WTC11 (cell line): ENCODE results near the gene UBE2E1.
"Not testable (repeated sequence)": the region's sequence is repeated elsewhere in the genome, so short reads cannot be mapped to it uniquely, and the experiment has no call there.

Experiments used
- RORB ChIP-seq: fragments of 250-450 bp; sonication (Bioruptor Pico); IDR thresholded peaks from 2 replicates; pipeline ENCODE4 v1.9.0; 2021; ENCODE audit warnings: mild to moderate bottlenecking
- TF ChIP-seq, protein P1 (sequence below): fragments of 200-600 bp; IDR thresholded peaks from 2 replicates; pipeline ENCODE4 v1.8.0; 2022; ENCODE audit warnings: antibody characterized with exemption
- TF ChIP-seq, protein P2 (sequence below): sonication (generic); formaldehyde crosslinking; IDR thresholded peaks from 2 replicates; pipeline ENCODE4 v1.8.0; 2022; ENCODE audit warnings: mild to moderate bottlenecking, missing genetic modification reagents

DNA sequence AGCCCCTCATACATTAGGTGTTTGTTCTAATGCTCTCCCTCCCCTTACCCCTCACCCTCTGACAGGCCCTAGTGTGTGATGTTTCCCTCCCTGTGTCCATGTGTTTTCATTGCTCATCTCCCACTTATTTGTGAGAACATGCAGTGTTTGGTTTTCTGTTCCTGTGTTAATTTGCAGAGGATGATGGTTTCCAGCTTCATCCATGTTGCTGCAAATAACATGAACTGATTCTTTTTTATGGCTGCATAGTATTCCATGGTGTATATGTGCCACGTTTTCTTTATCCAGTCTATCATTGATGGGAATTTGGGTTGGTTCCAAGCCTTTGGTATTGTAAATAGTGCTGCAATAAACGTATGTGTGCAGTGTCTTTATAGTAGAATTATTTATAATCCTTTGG is 43.7 kb downstream of the UBE2E1 start:
- TF ChIP-seq, protein P1, sequence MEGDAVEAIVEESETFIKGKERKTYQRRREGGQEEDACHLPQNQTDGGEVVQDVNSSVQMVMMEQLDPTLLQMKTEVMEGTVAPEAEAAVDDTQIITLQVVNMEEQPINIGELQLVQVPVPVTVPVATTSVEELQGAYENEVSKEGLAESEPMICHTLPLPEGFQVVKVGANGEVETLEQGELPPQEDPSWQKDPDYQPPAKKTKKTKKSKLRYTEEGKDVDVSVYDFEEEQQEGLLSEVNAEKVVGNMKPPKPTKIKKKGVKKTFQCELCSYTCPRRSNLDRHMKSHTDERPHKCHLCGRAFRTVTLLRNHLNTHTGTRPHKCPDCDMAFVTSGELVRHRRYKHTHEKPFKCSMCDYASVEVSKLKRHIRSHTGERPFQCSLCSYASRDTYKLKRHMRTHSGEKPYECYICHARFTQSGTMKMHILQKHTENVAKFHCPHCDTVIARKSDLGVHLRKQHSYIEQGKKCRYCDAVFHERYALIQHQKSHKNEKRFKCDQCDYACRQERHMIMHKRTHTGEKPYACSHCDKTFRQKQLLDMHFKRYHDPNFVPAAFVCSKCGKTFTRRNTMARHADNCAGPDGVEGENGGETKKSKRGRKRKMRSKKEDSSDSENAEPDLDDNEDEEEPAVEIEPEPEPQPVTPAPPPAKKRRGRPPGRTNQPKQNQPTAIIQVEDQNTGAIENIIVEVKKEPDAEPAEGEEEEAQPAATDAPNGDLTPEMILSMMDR, result not testable (repeated sequence)
- TF ChIP-seq, protein P2, sequence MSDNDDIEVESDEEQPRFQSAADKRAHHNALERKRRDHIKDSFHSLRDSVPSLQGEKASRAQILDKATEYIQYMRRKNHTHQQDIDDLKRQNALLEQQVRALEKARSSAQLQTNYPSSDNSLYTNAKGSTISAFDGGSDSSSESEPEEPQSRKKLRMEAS (CRISPR knock-in tag), result not testable (repeated sequence)
- TF ChIP-seq RORB (CRISPR knock-in tag), result not testable (repeated sequence)
